DND-41 (cell line): ENCODE data around the gene TBCK.

Experiments
- ATAC-seq: fragments of 200-7000 bp; cut with Tn5 transposase; 3 replicates; pipeline ENCODE4 v1.9.1; 2021; ENCODE audit warnings: low read depth; ENCODE audit not compliant: insufficient read depth
- DNase-seq: peaks from one replicate; pipeline ENCODE4 v3.0.0-alpha.2; 2020
- H2AFZ ChIP-seq: 2 replicates; pipeline ENCODE4 v1.6.0; 2012; ENCODE audit warnings: low read depth, low read length
- H3K27ac ChIP-seq: 2 replicates; pipeline ENCODE4 v1.5.1; 2012; ENCODE audit warnings: low read length, inconsistent platforms
- H3K27me3 ChIP-seq: fragments of 200-600 bp; sonication (generic); 2 replicates; pipeline ENCODE4 v1.6.0; 2012; ENCODE audit warnings: low read length, mild to moderate bottlenecking, inconsistent platforms; ENCODE audit not compliant: insufficient read depth, poor library complexity
- H3K36me3 ChIP-seq: 2 replicates; pipeline ENCODE4 v1.5.1; 2012; ENCODE audit warnings: low read length, inconsistent platforms; ENCODE audit not compliant: insufficient read depth
- H3K4me1 ChIP-seq: 2 replicates; pipeline ENCODE4 v1.5.1; 2012; ENCODE audit warnings: mild to moderate bottlenecking, low read length; ENCODE audit not compliant: insufficient read depth
- H3K4me2 ChIP-seq: 2 replicates; pipeline ENCODE4 v1.6.0; 2012; ENCODE audit warnings: mild to moderate bottlenecking, moderate library complexity, low read length, inconsistent platforms; ENCODE audit not compliant: insufficient read depth
- H3K4me3 ChIP-seq, 2 experiments: fragments of 200-600 bp in 1 of 2; shearing (Covaris generic) in 1 of 2; 2 replicates each; pipeline ENCODE4 v1.5.1; 2012 to 2016; ENCODE audit warnings: inconsistent platforms in 2 of 2, low read length in 2 of 2, mild to moderate bottlenecking in 2 of 2, low read depth in 1 of 2, moderate library complexity in 1 of 2
- H3K79me2 ChIP-seq: 2 replicates; pipeline ENCODE4 v1.6.0; 2012; ENCODE audit warnings: low read length, inconsistent platforms; ENCODE audit not compliant: insufficient read depth
- H3K9ac ChIP-seq: 2 replicates; pipeline ENCODE4 v1.6.0; 2012; ENCODE audit warnings: low read depth, mild to moderate bottlenecking, inconsistent platforms, low read length, moderate library complexity
- H3K9me3 ChIP-seq: 2 replicates; pipeline ENCODE4 v1.5.1; 2012; ENCODE audit warnings: low read length, moderate library complexity, mild to moderate bottlenecking, inconsistent platforms; ENCODE audit not compliant: insufficient read depth, severe bottlenecking
- H4K20me1 ChIP-seq: 2 replicates; pipeline ENCODE4 v1.6.0; 2012; ENCODE audit warnings: low read length; ENCODE audit not compliant: insufficient read depth
- EZH2 ChIP-seq: IDR thresholded peaks from 3 replicates; pipeline ENCODE4 v1.6.1; 2012; ENCODE audit warnings: borderline replicate concordance, low read depth, mild to moderate bottlenecking, moderate library complexity, low read length, inconsistent platforms; ENCODE audit not compliant: severe bottlenecking
- TF ChIP-seq, protein P1 (sequence below): IDR thresholded peaks from 2 replicates; pipeline ENCODE4 v1.5.1; 2012; ENCODE audit warnings: borderline replicate concordance, low read length, moderate library complexity, mild to moderate bottlenecking; ENCODE audit not compliant: poor library complexity, severe bottlenecking; ENCODE audit errors: extremely low read depth

Gene TBCK

DNA sequence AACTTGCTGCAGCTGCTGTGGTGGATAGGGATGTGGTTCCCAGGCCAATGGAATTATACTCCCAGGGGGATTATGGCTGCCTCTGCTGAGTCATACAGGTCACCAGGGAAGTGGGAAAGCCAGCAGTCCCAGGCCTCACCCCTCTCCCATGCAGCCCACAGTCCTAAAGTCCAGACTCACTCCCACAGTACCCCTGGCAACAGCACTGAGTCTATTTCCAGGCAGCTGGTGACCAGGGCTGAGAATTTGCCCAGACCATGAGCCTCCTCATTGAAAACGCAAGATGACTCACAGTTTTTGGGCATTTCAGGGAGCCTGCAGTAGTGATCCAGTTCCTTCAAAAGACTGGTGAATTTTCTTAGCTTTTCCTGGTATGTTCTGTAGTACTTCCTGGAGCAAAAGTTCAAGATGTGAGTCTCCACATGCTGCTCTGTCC, 283.1 kb downstream of the TBCK start:
- no peak overlapping the region for H3K27ac ChIP-seq
- H3K36me3 ChIP-seq: no peaks in the 10 kb centered on the region
- no peak overlapping the region for H2AFZ ChIP-seq
- DNase-seq: no peak
- no peak for TF ChIP-seq EZH2
- TF ChIP-seq, protein P1, sequence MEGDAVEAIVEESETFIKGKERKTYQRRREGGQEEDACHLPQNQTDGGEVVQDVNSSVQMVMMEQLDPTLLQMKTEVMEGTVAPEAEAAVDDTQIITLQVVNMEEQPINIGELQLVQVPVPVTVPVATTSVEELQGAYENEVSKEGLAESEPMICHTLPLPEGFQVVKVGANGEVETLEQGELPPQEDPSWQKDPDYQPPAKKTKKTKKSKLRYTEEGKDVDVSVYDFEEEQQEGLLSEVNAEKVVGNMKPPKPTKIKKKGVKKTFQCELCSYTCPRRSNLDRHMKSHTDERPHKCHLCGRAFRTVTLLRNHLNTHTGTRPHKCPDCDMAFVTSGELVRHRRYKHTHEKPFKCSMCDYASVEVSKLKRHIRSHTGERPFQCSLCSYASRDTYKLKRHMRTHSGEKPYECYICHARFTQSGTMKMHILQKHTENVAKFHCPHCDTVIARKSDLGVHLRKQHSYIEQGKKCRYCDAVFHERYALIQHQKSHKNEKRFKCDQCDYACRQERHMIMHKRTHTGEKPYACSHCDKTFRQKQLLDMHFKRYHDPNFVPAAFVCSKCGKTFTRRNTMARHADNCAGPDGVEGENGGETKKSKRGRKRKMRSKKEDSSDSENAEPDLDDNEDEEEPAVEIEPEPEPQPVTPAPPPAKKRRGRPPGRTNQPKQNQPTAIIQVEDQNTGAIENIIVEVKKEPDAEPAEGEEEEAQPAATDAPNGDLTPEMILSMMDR: no peak
- no peaks in the 10 kb centered on the region for H3K27me3 ChIP-seq
- H3K79me2 ChIP-seq: no peaks in the 10 kb centered on the region
- no peak overlapping the region for H3K4me2 ChIP-seq
- no peaks in the 10 kb centered on the region for H3K4me1 ChIP-seq
- H3K4me3 ChIP-seq: no peak overlapping the region
- H3K9me3 ChIP-seq: no peaks in the 10 kb centered on the region
- no peak overlapping the region for H3K9ac ChIP-seq
- H4K20me1 ChIP-seq: no peaks in the 10 kb centered on the region
- ATAC-seq: no peak

DNA sequence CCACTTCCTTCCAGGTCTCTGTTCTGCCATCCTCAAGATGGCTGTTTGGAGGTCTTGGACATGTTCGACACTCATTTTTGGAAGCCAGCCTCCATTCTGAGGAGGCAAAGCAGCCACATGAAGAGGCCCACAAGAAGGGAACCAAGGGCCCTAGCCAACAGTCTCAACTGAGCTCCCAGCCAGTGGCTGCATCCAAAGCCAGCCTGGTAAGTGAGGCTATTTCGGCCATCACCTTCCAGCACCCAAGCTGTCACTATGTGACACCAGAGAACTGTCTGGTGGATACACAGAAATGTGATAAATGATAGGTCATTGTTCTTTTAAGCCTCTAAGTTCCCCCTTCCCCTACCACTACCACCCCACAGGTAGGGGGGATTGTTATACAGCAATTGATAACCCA, 293.6 kb downstream of the TBCK start:
- H3K79me2 ChIP-seq: no peaks in the 10 kb centered on the region
- no peak overlapping the region for H3K27ac ChIP-seq
- ATAC-seq (no peak), DNase-seq (no peak)
- no peaks in the 10 kb centered on the region for H4K20me1 ChIP-seq
- TF ChIP-seq, protein P1: no peak
- TF ChIP-seq EZH2: no peak
- H3K36me3 ChIP-seq: no peaks in the 10 kb centered on the region
- no peak overlapping the region for H2AFZ ChIP-seq
- H3K9me3 ChIP-seq: no peaks in the 10 kb centered on the region
- no peaks in the 10 kb centered on the region for H3K27me3 ChIP-seq
- no peak overlapping the region for H3K9ac ChIP-seq
- H3K4me2 ChIP-seq: no peak overlapping the region
- no peaks in the 10 kb centered on the region for H3K4me1 ChIP-seq
- no peak overlapping the region for H3K4me3 ChIP-seq

GRCh38 chr4:106021737-106022410, 294.1 kb downstream of the TBCK start:
- H3K4me2 ChIP-seq: no peak overlapping the region
- H3K4me1 ChIP-seq: no peaks in the 10 kb centered on the region
- H3K27me3 ChIP-seq: no peaks in the 10 kb centered on the region
- H4K20me1 ChIP-seq: no peaks in the 10 kb centered on the region
- H3K4me3 ChIP-seq: no peak overlapping the region
- DNase-seq (no peak), ATAC-seq (no peak)
- H3K79me2 ChIP-seq: no peaks in the 10 kb centered on the region
- H2AFZ ChIP-seq: no peak overlapping the region
- no peak for TF ChIP-seq EZH2
- TF ChIP-seq, protein P1: no peak
- no peaks in the 10 kb centered on the region for H3K36me3 ChIP-seq
- no peak overlapping the region for H3K9ac ChIP-seq
- no peaks in the 10 kb centered on the region for H3K9me3 ChIP-seq
- no peak overlapping the region for H3K27ac ChIP-seq
